C4-2B (cell line): Measurements from ENCODE around the gene DCLK1.

ENCODE experiments used
- H3K27ac ChIP-seq: fragments of 450-650 bp; 2 replicates; pipeline ENCODE4 v1.5.1; 2017
- CTCF ChIP-seq: fragments of 450-650 bp; conservative IDR thresholded peaks from 2 replicates; pipeline ENCODE4 v1.5.1; 2017; ENCODE audit warnings: mild to moderate bottlenecking
- ZFX ChIP-seq: fragments of 450-650 bp; IDR thresholded peaks from 2 replicates; pipeline ENCODE4 v1.6.1; 2017

The DCLK1 gene

GRCh38 chr13:35792911-35793310 is 338.3 kb downstream of the DCLK1 start:
- no peak overlapping the region for H3K27ac ChIP-seq

GRCh38 chr13:35792021-35792420 is 339.2 kb downstream of the DCLK1 start:
- H3K27ac ChIP-seq = no peak overlapping the region
- TF ChIP-seq ZFX = no peak
- no peak for TF ChIP-seq CTCF

More at GRCh38 chr13:35792911-35793310, 338.3 kb downstream of the DCLK1 start:
- TF ChIP-seq CTCF (no peak), ZFX (no peak)

GRCh38 chr13:35791184-35791851 is 339.9 kb downstream of the DCLK1 start:
- TF ChIP-seq CTCF (no peak), ZFX (no peak)
- H3K27ac ChIP-seq = no peak overlapping the region

- H3K27ac ChIP-seq = no peak overlapping the region
- peak; percentile 70 for TF ChIP-seq CTCF
- TF ChIP-seq ZFX = no peak
Observed at GRCh38 chr13:35789335-35790165, 341.6 kb downstream of the DCLK1 start.

- H3K27ac ChIP-seq = no peak overlapping the region
- no peak for TF ChIP-seq ZFX
- TF ChIP-seq CTCF = no peak
Observed at GRCh38 chr13:35787937-35788336, 343.2 kb downstream of the DCLK1 start.

GRCh38 chr13:35785576-35786303 is 345.4 kb downstream of the DCLK1 start:
- H3K27ac ChIP-seq = no peak overlapping the region
- TF ChIP-seq ZFX (no peak), CTCF (no peak)
